Sciatic nerve (tissue), 2 donors: ENCODE data around the gene CCDC3. TPM values are rescaled to one million over a fixed set of nuclear protein-coding genes. Genes with fewer than 3 reads are reported as not detected.
"Not testable (repeated sequence)": the region's sequence is repeated elsewhere in the genome, so short reads cannot be mapped to it uniquely, and the experiment has no call there.

ENCODE experiments used
- ATAC-seq: fragments of 200-7000 bp; cut with Tn5 transposase; one replicate; pipeline ENCODE4 v1.9.1; 2020; ENCODE audit warnings: mild to moderate bottlenecking, moderate library complexity
- DNase-seq: peaks from one replicate; pipeline ENCODE4 v3.0.0-alpha.2; 2020; ENCODE audit warnings: low spot score
- intact Hi-C: fragments of 100-400 bp; cut with DNase I; formaldehyde crosslinking; loops from one replicate; pipeline ENCODE4 v1.14.2; 2022
- total RNA-seq: library from RNA; stranded (reverse); fragmentation: NEBNext Ultra II Directional; extraction: Animal tissue kit (Norgen Biotek cat#: 25700); gene quantifications from one replicate; pipeline ENCODE4 v1.2.1, GENCODE V29; 2021
- donor health status: DM: no; HTN: no; CAD: no.
- donor health status: DM: no; HTN: no; CAD: no.

CCDC3 gene
- total RNA-seq, 1 donor from 2014 or later, result 114 TPM

- intact Hi-C loops, result loop anchor here (5.0 kb wide), 1 partner anchor 1889 kb away; no protein-coding TSS in a partner anchor
- no peak for ATAC-seq
- DNase-seq, result no peak
Measured at GRCh38 chr10:12868229-12868628, 133.3 kb downstream of the CCDC3 start.

- DNase-seq, ATAC-seq: not testable (repeated sequence)
- intact Hi-C loops, result loop anchor here (5.0 kb wide), 1 partner anchor 1892 kb away; no protein-coding TSS in a partner anchor
Measured at GRCh38 chr10:12865515-12865914, 136.0 kb downstream of the CCDC3 start.

- DNase-seq, result no peak
- no peak for ATAC-seq
- intact Hi-C loops, result no loop called here
Measured at GRCh38 chr10:12862459-12862858, 139.1 kb downstream of the CCDC3 start.

GRCh38 chr10:12854988-12855387 is 146.5 kb downstream of the CCDC3 start:
- DNase-seq, result no peak
- intact Hi-C loops, result no loop called here
- ATAC-seq, result no peak

- no peak for ATAC-seq
- DNase-seq, result no peak
- intact Hi-C loops, result no loop called here
Measured at GRCh38 chr10:12852687-12853086, 148.8 kb downstream of the CCDC3 start.

- DNase-seq (no peak), ATAC-seq (peak; percentile 43)
- intact Hi-C loops, result no loop called here
Measured at GRCh38 chr10:12849319-12850181, 152.0 kb downstream of the CCDC3 start.

- intact Hi-C loops, result no loop called here
- ATAC-seq, result no peak
- no peak for DNase-seq
Measured at GRCh38 chr10:12848439-12849173, 152.9 kb downstream of the CCDC3 start.

- DNase-seq (no peak), ATAC-seq (no peak)
- intact Hi-C loops, result no loop called here
Measured at GRCh38 chr10:12847361-12847975, 154.0 kb downstream of the CCDC3 start.

GRCh38 chr10:12846718-12847117 is 154.8 kb downstream of the CCDC3 start:
- intact Hi-C loops, result no loop called here
- DNase-seq (no peak), ATAC-seq (peak; percentile 62)

Other genes starting within 250 kb of the CCDC3 start
- 118 TPM for gene OPTN, start 98.5 kb upstream of the CCDC3 start, total RNA-seq
- gene MCM10, start 159.8 kb upstream of the CCDC3 start, total RNA-seq, result 0.45 TPM
- not detected for gene UCMA, start 232.7 kb upstream of the CCDC3 start, total RNA-seq